A673 (cell line): ENCODE results near the gene TTLL11. TPM values are rescaled to one million over a fixed set of nuclear protein-coding genes. Genes with fewer than 3 reads are reported as not detected.

ENCODE experiments used
- BruUV-seq: library from RNA; stranded (reverse); fragments of 400-500 nt; replicated peaks from 2 replicates; lab custom pipeline; 2021; lab: Mats Ljungman, UMichigan
- CTCF ChIA-PET: fragments of 300-600 bp; sonication (Branson Sonifier 250); formaldehyde crosslinking; loops from one replicate; lab custom pipeline; 2022; ENCODE audit warnings: antibody characterized with exemption; lab: Charles Lee
- POLR2A ChIA-PET: fragments of 300-600 bp; sonication (Branson Sonifier 250); formaldehyde crosslinking; loops from one replicate; lab custom pipeline; 2022; ENCODE audit warnings: antibody characterized with exemption; ENCODE audit not compliant: low non-redundant PET; lab: Charles Lee
- DNase-seq: peaks from one replicate; pipeline ENCODE4 v3.0.0-alpha.2; 2015; ENCODE audit warnings: low spot score
- H3K27ac ChIP-seq: fragments of 200-600 bp; sonication (generic); 2 replicates; pipeline ENCODE4 v1.5.1; 2016; ENCODE audit warnings: mixed run types, low read depth, mild to moderate bottlenecking, mixed read lengths, antibody characterized with exemption, low read length; ENCODE audit not compliant: poor library complexity, severe bottlenecking
- H3K27me3 ChIP-seq: fragments of 200-600 bp; sonication (generic); replicated peaks from 2 replicates; pipeline ENCODE4 v1.6.1; 2017; ENCODE audit warnings: mixed run types, low read depth, mild to moderate bottlenecking, mixed read lengths, antibody characterized with exemption, low read length; ENCODE audit not compliant: insufficient read depth, poor library complexity
- H3K36me3 ChIP-seq: fragments of 200-600 bp; sonication (generic); 2 replicates; pipeline ENCODE4 v1.6.1; 2016; ENCODE audit warnings: mixed run types, mild to moderate bottlenecking, mixed read lengths, antibody characterized with exemption, low read length; ENCODE audit not compliant: insufficient read depth, poor library complexity, severe bottlenecking
- H3K4me1 ChIP-seq: fragments of 200-600 bp; sonication (generic); 2 replicates; pipeline ENCODE4 v1.6.1; 2017; ENCODE audit warnings: mixed run types, mild to moderate bottlenecking, mixed read lengths, antibody characterized with exemption, low read length; ENCODE audit not compliant: insufficient read depth, poor library complexity, severe bottlenecking
- H3K4me3 ChIP-seq: fragments of 200-600 bp; sonication (generic); 2 replicates; pipeline ENCODE4 v1.5.1; 2016; ENCODE audit warnings: low read depth, mixed run types, mild to moderate bottlenecking, mixed read lengths, low read length; ENCODE audit not compliant: poor library complexity, severe bottlenecking
- H3K9me3 ChIP-seq: fragments of 200-600 bp; sonication (generic); 2 replicates; pipeline ENCODE4 v1.6.1; 2016; ENCODE audit warnings: mixed run types, low read depth, mild to moderate bottlenecking, mixed read lengths, antibody characterized with exemption, low read length; ENCODE audit not compliant: poor library complexity, severe bottlenecking
- CTCF ChIP-seq: fragments of 300-800, 200-600 bp; sonication (generic); conservative IDR thresholded peaks from 2 replicates; pipeline ENCODE4 v1.5.1; 2017; ENCODE audit warnings: low read depth, mild to moderate bottlenecking, antibody characterized with exemption, low read length, moderate library complexity, mixed read lengths
- EZH2 ChIP-seq: fragments of 200-600 bp; sonication (generic); IDR thresholded peaks from 2 replicates; pipeline ENCODE4 v1.6.1; 2017; ENCODE audit warnings: borderline replicate concordance, low read depth, mild to moderate bottlenecking, mixed read lengths, antibody characterized with exemption, low read length; ENCODE audit not compliant: poor library complexity, severe bottlenecking
- intact Hi-C: fragments of 100-400 bp; cut with micrococcal nuclease; formaldehyde crosslinking; loops from one replicate; pipeline ENCODE4 v1.10.0; 2022; ENCODE audit not compliant: unreplicated experiment
- total RNA-seq: library from RNA; stranded (reverse); gene quantifications from 2 replicates; pipeline ENCODE4 v1.2.3, GENCODE V29; 2021

TTLL11 gene
- total RNA-seq, 1 experiment from 2014 or later: 3.0 TPM

GRCh38 chr9:121885345-121885901 is 207.7 kb downstream of the TTLL11 start:
- Histone ChIP-seq H3K4me3 (no peak overlapping the region), H3K4me1 (peaks cover 22% of the 10 kb centered on the region), H3K36me3 (no peaks in the 10 kb centered on the region), H3K27me3 (no peaks in the 10 kb centered on the region), H3K27ac (no peak overlapping the region), H3K9me3 (no peaks in the 10 kb centered on the region)
- TF ChIP-seq CTCF (no peak), EZH2 (no peak)
- ChIA-PET POLR2A (no interaction called here), CTCF (no interaction called here)
- intact Hi-C loops: no loop called here
- DNase-seq: no peak
- no TSS peak for BruUV-seq

GRCh38 chr9:121884057-121884541 is 209.0 kb downstream of the TTLL11 start:
- intact Hi-C loops: no loop called here
- TF ChIP-seq EZH2: no peak
- Histone ChIP-seq H3K9me3 (no peaks in the 10 kb centered on the region), H3K4me1 (peaks cover 22% of the 10 kb centered on the region), H3K27me3 (no peaks in the 10 kb centered on the region), H3K27ac (no peak overlapping the region), H3K36me3 (no peaks in the 10 kb centered on the region), H3K4me3 (no peak overlapping the region)
- no TSS peak for BruUV-seq
- ChIA-PET CTCF (no interaction called here), POLR2A (no interaction called here)
- DNase-seq: no peak

- no peak overlapping the region for H3K27ac ChIP-seq
- no peak overlapping the region for H3K4me3 ChIP-seq
- no peaks in the 10 kb centered on the region for H3K9me3 ChIP-seq
- DNase-seq: no peak
- POLR2A ChIA-PET: no interaction called here
- no peaks in the 10 kb centered on the region for H3K36me3 ChIP-seq
- intact Hi-C loops: no loop called here
- CTCF ChIA-PET: no interaction called here
- TF ChIP-seq CTCF (no peak), EZH2 (no peak)
- no peaks in the 10 kb centered on the region for H3K27me3 ChIP-seq
- peaks cover 22% of the 10 kb centered on the region for H3K4me1 ChIP-seq
- no TSS peak for BruUV-seq
Observed at GRCh38 chr9:121883281-121884056, 209.6 kb downstream of the TTLL11 start.
